GM12878 (cell line): ENCODE data around the gene JADE1. TPM values are rescaled to one million over a fixed set of nuclear protein-coding genes. Genes with fewer than 3 reads are reported as not detected.

ENCODE experiments used
- CEBPB ChIP-seq, 2 experiments: fragments of 150-350 bp in 1 of 2; IDR thresholded peaks; 2 replicates each; pipeline ENCODE4 v1.6.1; 2012 to 2014; ENCODE audit warnings: low read depth in 2 of 2, low read length in 2 of 2, borderline replicate concordance in 1 of 2, inconsistent platforms in 1 of 2
- CUX1 ChIP-seq: IDR thresholded peaks from 2 replicates; pipeline ENCODE4 v1.6.1; 2012; ENCODE audit warnings: improper control_type of control experiment, low read depth, low read length; ENCODE audit not compliant: insufficient replicate concordance
- ESRRA ChIP-seq: IDR thresholded peaks from 2 replicates; pipeline ENCODE4 v1.6.1; 2012; ENCODE audit warnings: mild to moderate bottlenecking, low read length, improper control_type of control experiment
- HDAC2 ChIP-seq: fragments of 200-600 bp; sonication (generic); IDR thresholded peaks from 2 replicates; pipeline ENCODE4 v1.6.1; 2017
- KDM1A ChIP-seq: fragments of 200-600 bp; sonication (generic); IDR thresholded peaks from 2 replicates; pipeline ENCODE4 v1.6.1; 2016; ENCODE audit warnings: borderline replicate concordance
- MXI1 ChIP-seq: fragments of 150-350 bp; IDR thresholded peaks from 2 replicates; pipeline ENCODE4 v1.6.1; 2011; ENCODE audit warnings: low read depth, mild to moderate bottlenecking, inconsistent platforms, low read length, improper control_type of control experiment
- SIN3A ChIP-seq: IDR thresholded peaks from 2 replicates; pipeline ENCODE4 v1.6.1; 2012; ENCODE audit warnings: low read depth, low read length, improper control_type of control experiment
- SREBF1 ChIP-seq: IDR thresholded peaks from 2 replicates; pipeline ENCODE4 v1.6.1; 2012; ENCODE audit warnings: mild to moderate bottlenecking, low read length
- ZNF592 ChIP-seq: fragments of 450-650 bp; IDR thresholded peaks from 2 replicates; pipeline ENCODE4 v1.6.1; 2017; ENCODE audit warnings: mild to moderate bottlenecking, moderate library complexity
- polyA plus RNA-seq, 11 experiments: library from polyadenylated mRNA; depleted of rRNA in 4 of 11; unstranded in 6 of 11; stranded (reverse) in 5 of 11; fragments of >200 nt; fragmentation: Nextera tagmentation in 4 of 11; fragmentation: Illumina TruSeq in 1 of 11; extraction: Ambion mirVana in 4 of 11; extraction: Trizol in 1 of 11; gene quantifications; 1 replicate in 1 of 11; 2 replicates in 10 of 11; pipeline versions ENCODE4 v1.2.1 to v1.2.3, GENCODE V29; 2011 to 2016; ENCODE audit warnings: inconsistent platforms in 2 of 11, missing spikeins in 2 of 11, low read depth in 1 of 11
- total RNA-seq, 4 experiments: library from RNA; depleted of rRNA in 3 of 4; stranded (reverse); fragments of >200 nt in 3 of 4; fragmentation: Illumina TruSeq in 1 of 4; extraction: Trizol in 1 of 4; gene quantifications; 2 replicates each; pipeline versions ENCODE4 v1.2.1 to v1.2.3, GENCODE V29; 2013 to 2021

Gene JADE1
- total and polyA plus RNA-seq, 10 of the 15 experiments (the other 5 are each of a cell fraction or from before 2014, with no cell fraction given) = 5.9 to 27.2 (median 15.8) TPM

GRCh38 chr4:128775916-128776315, 33.6 kb upstream of the JADE1 start (continued):
- TF ChIP-seq CUX1 (no peak), SREBF1 (no peak), ESRRA (no peak), HDAC2 (no peak), MXI1 (no peak), ZNF592 (no peak), KDM1A (no peak), CEBPB (IDR thresholded peaks at IDR 0.05; ENCODE audit: borderline replicate concordance in 1 of 2, low read depth in 2 of 2, low read length in 2 of 2) (no peak), SIN3A (no peak)
